Loucy (cell line): ENCODE measurements around the gene PPP4R2.

ENCODE experiments used
- H2AFZ ChIP-seq: fragments of 200-600 bp; sonication (generic); 2 replicates; pipeline ENCODE4 v1.6.0; 2016; ENCODE audit warnings: antibody characterized with exemption, mild to moderate bottlenecking, low read length, moderate library complexity
- H3F3A ChIP-seq: fragments of 200-600 bp; 2 replicates; pipeline ENCODE4 v1.6.0; 2016; ENCODE audit warnings: antibody characterized with exemption, low read depth, mild to moderate bottlenecking
- H3K27me3 ChIP-seq: fragments of 200-600 bp; sonication (generic); 2 replicates; pipeline ENCODE4 v1.6.1; 2014; ENCODE audit warnings: low read length, mild to moderate bottlenecking; ENCODE audit not compliant: insufficient read depth, poor library complexity, severe bottlenecking
- H3K36me3 ChIP-seq: fragments of 200-600 bp; sonication (generic); 2 replicates; pipeline ENCODE4 v1.6.1; 2016; ENCODE audit warnings: low read length; ENCODE audit not compliant: insufficient read depth
- H3K4me1 ChIP-seq: fragments of 200-600 bp; sonication (generic); 2 replicates; pipeline ENCODE4 v1.5.1; 2014; ENCODE audit warnings: low read length, mild to moderate bottlenecking; ENCODE audit not compliant: insufficient read depth, poor library complexity, severe bottlenecking
- H3K4me2 ChIP-seq: fragments of 200-600 bp; sonication (generic); 2 replicates; pipeline ENCODE4 v1.6.0; 2014; ENCODE audit warnings: antibody characterized with exemption, low read length, low read depth, mild to moderate bottlenecking; ENCODE audit not compliant: poor library complexity, severe bottlenecking
- H3K4me3 ChIP-seq: fragments of 200-600 bp; sonication (generic); 2 replicates; pipeline ENCODE4 v1.5.1; 2014; ENCODE audit warnings: low read length, mild to moderate bottlenecking, mixed read lengths; ENCODE audit not compliant: poor library complexity, severe bottlenecking
- H3K79me2 ChIP-seq: fragments of 200-600 bp; sonication (generic); 2 replicates; pipeline ENCODE4 v1.6.1; 2014; ENCODE audit warnings: low read length; ENCODE audit not compliant: insufficient read depth
- H3K9ac ChIP-seq: fragments of 200-600 bp; sonication (generic); 2 replicates; pipeline ENCODE4 v1.6.0; 2014; ENCODE audit warnings: mild to moderate bottlenecking, low read depth, low read length, moderate library complexity; ENCODE audit not compliant: poor library complexity, severe bottlenecking
- H3K9me2 ChIP-seq: fragments of 200-600 bp; sonication (generic); replicated peaks from 2 replicates; pipeline ENCODE4 v1.6.1; 2016; ENCODE audit warnings: low read depth, low read length, mixed read lengths
- H3K9me3 ChIP-seq: fragments of 200-600 bp; sonication (generic); 2 replicates; pipeline ENCODE4 v1.6.1; 2014; ENCODE audit warnings: mild to moderate bottlenecking, antibody characterized with exemption, low read length, low read depth; ENCODE audit not compliant: insufficient read depth
- H4K20me1 ChIP-seq: fragments of 200-600 bp; sonication (generic); 2 replicates; pipeline ENCODE4 v1.6.0; 2014; ENCODE audit warnings: antibody characterized with exemption, low read length, mild to moderate bottlenecking; ENCODE audit not compliant: insufficient read depth, poor library complexity, severe bottlenecking
- CTCF ChIP-seq: fragments of 200-600 bp; sonication (generic); conservative IDR thresholded peaks from 2 replicates; pipeline ENCODE4 v1.5.1; 2014; ENCODE audit warnings: mild to moderate bottlenecking, antibody characterized with exemption, low read length
- EZH2phosphoT487 ChIP-seq: fragments of 200-600 bp; IDR thresholded peaks from 2 replicates; pipeline ENCODE4 v1.6.1; 2018; ENCODE audit warnings: antibody characterized with exemption, mild to moderate bottlenecking, moderate library complexity, borderline replicate concordance

PPP4R2 gene

GRCh38 chr3:73026760-73027113, 30.1 kb downstream of the PPP4R2 start:
- Histone ChIP-seq H3K4me2 (no peak overlapping the region), H3F3A (no peaks in the 10 kb centered on the region), H4K20me1 (peaks cover 99% of the 10 kb centered on the region), H3K79me2 (no peaks in the 10 kb centered on the region; the same call in none of the 2 replicates), H3K9ac (no peak overlapping the region), H3K9me2 (no peaks in the 10 kb centered on the region), H3K9me3 (no peaks in the 10 kb centered on the region), H3K4me3 (no peak overlapping the region), H2AFZ (no peak overlapping the region), H3K27me3 (no peaks in the 10 kb centered on the region), H3K4me1 (peaks cover 11% of the 10 kb centered on the region), H3K36me3 (peaks cover 4% of the 10 kb centered on the region; the same call in 1 of the 2 replicates)
- TF ChIP-seq CTCF (no peak), EZH2phosphoT487 (no peak)

- H3K9ac ChIP-seq, result no peak overlapping the region
- H3K4me1 ChIP-seq, result peaks cover 11% of the 10 kb centered on the region
- H3K9me3 ChIP-seq, result no peaks in the 10 kb centered on the region
- no peak overlapping the region for H3K4me2 ChIP-seq
- no peaks in the 10 kb centered on the region for H3K27me3 ChIP-seq
- H3K9me2 ChIP-seq, result no peaks in the 10 kb centered on the region
- H3K4me3 ChIP-seq, result no peak overlapping the region
- peaks cover 99% of the 10 kb centered on the region for H4K20me1 ChIP-seq
- TF ChIP-seq EZH2phosphoT487 (no peak), CTCF (no peak)
- H3K79me2 ChIP-seq, result no peaks in the 10 kb centered on the region; the same call in none of the 2 replicates
- no peaks in the 10 kb centered on the region for H3F3A ChIP-seq
- no peak overlapping the region for H2AFZ ChIP-seq
- H3K36me3 ChIP-seq, result peaks cover 7% of the 10 kb centered on the region; the same call in 1 of the 2 replicates
Measured at GRCh38 chr3:73028803-73029202, 32.2 kb downstream of the PPP4R2 start.

- Histone ChIP-seq H4K20me1 (peaks cover 99% of the 10 kb centered on the region), H2AFZ (no peak overlapping the region), H3F3A (no peaks in the 10 kb centered on the region), H3K4me1 (peaks cover 11% of the 10 kb centered on the region), H3K9ac (no peak overlapping the region), H3K9me3 (no peaks in the 10 kb centered on the region), H3K4me3 (no peak overlapping the region), H3K79me2 (no peaks in the 10 kb centered on the region; the same call in none of the 2 replicates), H3K9me2 (no peaks in the 10 kb centered on the region), H3K36me3 (peaks cover 7% of the 10 kb centered on the region; the same call in 1 of the 2 replicates), H3K27me3 (no peaks in the 10 kb centered on the region), H3K4me2 (no peak overlapping the region)
- TF ChIP-seq EZH2phosphoT487 (no peak), CTCF (no peak)
Measured at GRCh38 chr3:73029321-73029796, 32.7 kb downstream of the PPP4R2 start.
